ENCODE measurements around the gene ARHGEF35.

ARHGEF35 gene

DNA sequence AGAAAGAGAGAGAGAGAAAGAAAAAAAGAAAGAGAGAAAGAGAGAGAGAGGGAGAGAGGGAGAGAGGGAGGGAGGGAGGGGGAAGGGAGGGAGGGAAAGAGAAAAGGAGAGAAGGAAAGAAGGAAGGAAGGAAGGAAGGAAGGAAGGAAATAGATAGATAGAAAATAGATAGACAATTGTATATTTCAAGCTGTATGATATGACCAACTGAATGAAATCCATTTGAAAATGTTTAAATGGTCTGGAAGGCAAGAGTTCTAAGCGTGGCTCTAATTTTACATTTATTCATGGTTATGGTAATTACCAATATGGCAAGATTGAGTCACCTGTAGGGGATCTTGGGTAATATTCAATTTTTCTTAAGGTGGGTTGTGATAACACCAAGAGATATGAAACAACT lies 36.8 kb downstream of the ARHGEF35 start:
- ATAC-seq, result no peak
- TF ChIP-seq, protein P1, sequence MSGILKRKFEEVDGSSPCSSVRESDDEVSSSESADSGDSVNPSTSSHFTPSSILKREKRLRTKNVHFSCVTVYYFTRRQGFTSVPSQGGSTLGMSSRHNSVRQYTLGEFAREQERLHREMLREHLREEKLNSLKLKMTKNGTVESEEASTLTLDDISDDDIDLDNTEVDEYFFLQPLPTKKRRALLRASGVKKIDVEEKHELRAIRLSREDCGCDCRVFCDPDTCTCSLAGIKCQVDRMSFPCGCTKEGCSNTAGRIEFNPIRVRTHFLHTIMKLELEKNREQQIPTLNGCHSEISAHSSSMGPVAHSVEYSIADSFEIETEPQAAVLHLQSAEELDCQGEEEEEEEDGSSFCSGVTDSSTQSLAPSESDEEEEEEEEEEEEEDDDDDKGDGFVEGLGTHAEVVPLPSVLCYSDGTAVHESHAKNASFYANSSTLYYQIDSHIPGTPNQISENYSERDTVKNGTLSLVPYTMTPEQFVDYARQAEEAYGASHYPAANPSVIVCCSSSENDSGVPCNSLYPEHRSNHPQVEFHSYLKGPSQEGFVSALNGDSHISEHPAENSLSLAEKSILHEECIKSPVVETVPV (CRISPR knock-in tag; IDR thresholded peaks at IDR 0.05), result no peak
- TF ChIP-seq CSDC2 (CRISPR knock-in tag; IDR thresholded peaks at IDR 0.05) (no peak), PATZ1 (CRISPR knock-in tag; IDR thresholded peaks at IDR 0.05; ENCODE audit: borderline replicate concordance) (no peak)

GRCh38 chr7:144148224-144148827 lies 47.3 kb downstream of the ARHGEF35 start:
- no peak for ATAC-seq

More at GRCh38 chr7:144148224-144148827, 47.3 kb downstream of the ARHGEF35 start:
- TF ChIP-seq PATZ1 (CRISPR knock-in tag; IDR thresholded peaks at IDR 0.05; ENCODE audit: borderline replicate concordance) (no peak), ZNF8 (CRISPR knock-in tag; IDR thresholded peaks at IDR 0.05) (no peak), ZFP3 (CRISPR knock-in tag; IDR thresholded peaks at IDR 0.05) (no peak), SNAI2 (CRISPR knock-in tag; IDR thresholded peaks at IDR 0.05) (no peak), RARB (CRISPR knock-in tag; IDR thresholded peaks at IDR 0.05) (no peak), ZFP30 (CRISPR knock-in tag; IDR thresholded peaks at IDR 0.05) (no peak), ZNF565 (CRISPR knock-in tag; conservative IDR thresholded peaks at IDR 0.05; ENCODE audit: low read depth) (no peak), ZC3H10 (CRISPR knock-in tag; IDR thresholded peaks at IDR 0.05) (no peak), OSR1 (CRISPR knock-in tag; IDR thresholded peaks at IDR 0.05) (no peak), TOX (CRISPR knock-in tag; IDR thresholded peaks at IDR 0.05; ENCODE audit: borderline replicate concordance) (no peak), TCF4 (CRISPR knock-in tag; IDR thresholded peaks at IDR 0.05; ENCODE audit: borderline replicate concordance) (no peak), PPARA (CRISPR knock-in tag; IDR thresholded peaks at IDR 0.05; ENCODE audit: borderline replicate concordance) (no peak), ISL1 (CRISPR knock-in tag; IDR thresholded peaks at IDR 0.05) (no peak), ZNF70 (CRISPR knock-in tag; IDR thresholded peaks at IDR 0.05) (no peak), BACH2 (CRISPR knock-in tag; IDR thresholded peaks at IDR 0.05; ENCODE audit: borderline replicate concordance) (no peak), ARNTL (CRISPR knock-in tag; IDR thresholded peaks at IDR 0.05; ENCODE audit: borderline replicate concordance, low read depth) (no peak)
- TF ChIP-seq, protein P2, sequence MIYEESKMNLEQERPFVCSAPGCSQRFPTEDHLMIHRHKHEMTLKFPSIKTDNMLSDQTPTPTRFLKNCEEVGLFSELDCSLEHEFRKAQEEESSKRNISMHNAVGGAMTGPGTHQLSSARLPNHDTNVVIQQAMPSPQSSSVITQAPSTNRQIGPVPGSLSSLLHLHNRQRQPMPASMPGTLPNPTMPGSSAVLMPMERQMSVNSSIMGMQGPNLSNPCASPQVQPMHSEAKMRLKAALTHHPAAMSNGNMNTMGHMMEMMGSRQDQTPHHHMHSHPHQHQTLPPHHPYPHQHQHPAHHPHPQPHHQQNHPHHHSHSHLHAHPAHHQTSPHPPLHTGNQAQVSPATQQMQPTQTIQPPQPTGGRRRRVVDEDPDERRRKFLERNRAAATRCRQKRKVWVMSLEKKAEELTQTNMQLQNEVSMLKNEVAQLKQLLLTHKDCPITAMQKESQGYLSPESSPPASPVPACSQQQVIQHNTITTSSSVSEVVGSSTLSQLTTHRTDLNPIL (CRISPR knock-in tag; IDR thresholded peaks at IDR 0.05; ENCODE audit: low read depth), result no peak
- TF ChIP-seq, protein P1 (CRISPR knock-in tag; IDR thresholded peaks at IDR 0.05), result no peak
- TF ChIP-seq, protein P3, sequence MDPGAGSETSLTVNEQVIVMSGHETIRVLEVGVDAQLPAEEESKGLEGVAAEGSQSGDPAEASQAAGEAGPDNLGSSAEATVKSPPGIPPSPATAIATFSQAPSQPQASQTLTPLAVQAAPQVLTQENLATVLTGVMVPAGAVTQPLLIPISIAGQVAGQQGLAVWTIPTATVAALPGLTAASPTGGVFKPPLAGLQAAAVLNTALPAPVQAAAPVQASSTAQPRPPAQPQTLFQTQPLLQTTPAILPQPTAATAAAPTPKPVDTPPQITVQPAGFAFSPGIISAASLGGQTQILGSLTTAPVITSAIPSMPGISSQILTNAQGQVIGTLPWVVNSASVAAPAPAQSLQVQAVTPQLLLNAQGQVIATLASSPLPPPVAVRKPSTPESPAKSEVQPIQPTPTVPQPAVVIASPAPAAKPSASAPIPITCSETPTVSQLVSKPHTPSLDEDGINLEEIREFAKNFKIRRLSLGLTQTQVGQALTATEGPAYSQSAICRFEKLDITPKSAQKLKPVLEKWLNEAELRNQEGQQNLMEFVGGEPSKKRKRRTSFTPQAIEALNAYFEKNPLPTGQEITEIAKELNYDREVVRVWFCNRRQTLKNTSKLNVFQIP (CRISPR knock-in tag; IDR thresholded peaks at IDR 0.05; ENCODE audit: borderline replicate concordance, low read depth), result no peak
- TF ChIP-seq, protein P4, sequence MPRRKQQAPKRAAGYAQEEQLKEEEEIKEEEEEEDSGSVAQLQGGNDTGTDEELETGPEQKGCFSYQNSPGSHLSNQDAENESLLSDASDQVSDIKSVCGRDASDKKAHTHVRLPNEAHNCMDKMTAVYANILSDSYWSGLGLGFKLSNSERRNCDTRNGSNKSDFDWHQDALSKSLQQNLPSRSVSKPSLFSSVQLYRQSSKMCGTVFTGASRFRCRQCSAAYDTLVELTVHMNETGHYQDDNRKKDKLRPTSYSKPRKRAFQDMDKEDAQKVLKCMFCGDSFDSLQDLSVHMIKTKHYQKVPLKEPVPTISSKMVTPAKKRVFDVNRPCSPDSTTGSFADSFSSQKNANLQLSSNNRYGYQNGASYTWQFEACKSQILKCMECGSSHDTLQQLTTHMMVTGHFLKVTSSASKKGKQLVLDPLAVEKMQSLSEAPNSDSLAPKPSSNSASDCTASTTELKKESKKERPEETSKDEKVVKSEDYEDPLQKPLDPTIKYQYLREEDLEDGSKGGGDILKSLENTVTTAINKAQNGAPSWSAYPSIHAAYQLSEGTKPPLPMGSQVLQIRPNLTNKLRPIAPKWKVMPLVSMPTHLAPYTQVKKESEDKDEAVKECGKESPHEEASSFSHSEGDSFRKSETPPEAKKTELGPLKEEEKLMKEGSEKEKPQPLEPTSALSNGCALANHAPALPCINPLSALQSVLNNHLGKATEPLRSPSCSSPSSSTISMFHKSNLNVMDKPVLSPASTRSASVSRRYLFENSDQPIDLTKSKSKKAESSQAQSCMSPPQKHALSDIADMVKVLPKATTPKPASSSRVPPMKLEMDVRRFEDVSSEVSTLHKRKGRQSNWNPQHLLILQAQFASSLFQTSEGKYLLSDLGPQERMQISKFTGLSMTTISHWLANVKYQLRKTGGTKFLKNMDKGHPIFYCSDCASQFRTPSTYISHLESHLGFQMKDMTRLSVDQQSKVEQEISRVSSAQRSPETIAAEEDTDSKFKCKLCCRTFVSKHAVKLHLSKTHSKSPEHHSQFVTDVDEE (CRISPR knock-in tag; IDR thresholded peaks at IDR 0.05), result no peak

Measured in SK-N-SH treated with all-trans-retinoic acid at 6 μM for 48 hours (cell line).